ENCODE data around the gene HSF5.
"Not testable (repeated sequence)": the region's sequence is repeated elsewhere in the genome, so short reads cannot be mapped to it uniquely, and the experiment has no call there.

Gene HSF5

GRCh38 chr17:58506354-58507080 lies 18.3 kb upstream of the HSF5 start:
- Histone ChIP-seq H2BK120ac (ENCODE audit: insufficient read depth, low read length, poor library complexity) (no peak overlapping the region), H4K12ac (ENCODE audit: low read depth, low read length) (no peak overlapping the region), H3K4ac (ENCODE audit: low read depth, low read length) (no peak overlapping the region), H2AK5ac (ENCODE audit: low read length) (no peak overlapping the region), H3K4me3 (ENCODE audit: low read depth, low read length) (no peak overlapping the region), H4K91ac (ENCODE audit: low read depth, low read length) (no peak overlapping the region), H2BK12ac (ENCODE audit: low read length) (no peak overlapping the region), H3K9me3 (ENCODE audit: insufficient read depth, low read depth, low read length) (no peaks in the 10 kb centered on the region), H3K4me2 (ENCODE audit: low read length) (no peak overlapping the region), H2AFZ (ENCODE audit: insufficient read depth, low read length, poor library complexity) (no peak overlapping the region), H3K79me1 (ENCODE audit: low read length) (no peaks in the 10 kb centered on the region), H3K36me3 (ENCODE audit: control insufficient read depth in 1 of 2, insufficient read depth in 2 of 2, low read length in 2 of 2) (peaks cover 61 to 81% of the 10 kb centered on the region in 2 experiments), H3K14ac (ENCODE audit: low read length) (no peak overlapping the region), H3K4me1 (ENCODE audit: control insufficient read depth in 1 of 2, insufficient read depth in 2 of 2, low read length in 2 of 2) (no peaks in the 10 kb centered on the region), H3K9ac (ENCODE audit: low read length) (no peak overlapping the region), H3K79me2 (ENCODE audit: control insufficient read depth, insufficient read depth, low read length, poor library complexity) (no peaks in the 10 kb centered on the region), H3K27ac (ENCODE audit: low read depth, low read length) (no peak overlapping the region), H3K18ac (ENCODE audit: low read length) (no peak overlapping the region), H4K8ac (ENCODE audit: low read depth, low read length) (no peak overlapping the region), H2BK5ac (ENCODE audit: low read depth, low read length, poor library complexity) (no peak overlapping the region), H3K23ac (ENCODE audit: low read length) (no peak overlapping the region), H3K27me3 (ENCODE audit: insufficient read depth, low read length) (no peaks in the 10 kb centered on the region)
- DNase-seq = peak; percentile 8 to 54
- no CpG with 5 or more reads among the region's 7 CpGs for WGBS (ENCODE audit: extremely low coverage, insufficient coverage, insufficient read length)

GRCh38 chr17:58504826-58505351 lies 16.7 kb upstream of the HSF5 start:
- Histone ChIP-seq H2BK12ac (ENCODE audit: low read length) (no peak overlapping the region), H4K91ac (ENCODE audit: low read depth, low read length) (no peak overlapping the region), H3K9ac (ENCODE audit: low read length) (no peak overlapping the region), H2AK5ac (ENCODE audit: low read length) (no peak overlapping the region), H3K4me3 (ENCODE audit: low read depth, low read length) (no peak overlapping the region), H3K27ac (ENCODE audit: low read depth, low read length) (no peak overlapping the region), H4K12ac (ENCODE audit: low read depth, low read length) (no peak overlapping the region), H3K79me2 (ENCODE audit: control insufficient read depth, insufficient read depth, low read length, poor library complexity) (no peaks in the 10 kb centered on the region), H2AFZ (ENCODE audit: insufficient read depth, low read length, poor library complexity) (no peak overlapping the region), H2BK120ac (ENCODE audit: insufficient read depth, low read length, poor library complexity) (no peak overlapping the region), H2BK5ac (ENCODE audit: low read depth, low read length, poor library complexity) (no peak overlapping the region), H3K18ac (ENCODE audit: low read length) (no peak overlapping the region), H3K4ac (ENCODE audit: low read depth, low read length) (no peak overlapping the region), H3K4me2 (ENCODE audit: low read length) (no peak overlapping the region), H3K27me3 (ENCODE audit: insufficient read depth, low read length) (no peaks in the 10 kb centered on the region), H3K14ac (ENCODE audit: low read length) (no peak overlapping the region), H3K4me1 (ENCODE audit: control insufficient read depth in 1 of 2, insufficient read depth in 2 of 2, low read length in 2 of 2) (no peaks in the 10 kb centered on the region), H3K36me3 (ENCODE audit: control insufficient read depth in 1 of 2, insufficient read depth in 2 of 2, low read length in 2 of 2) (peaks cover 58 to 75% of the 10 kb centered on the region in 2 experiments), H3K23ac (ENCODE audit: low read length) (no peak overlapping the region), H3K9me3 (ENCODE audit: insufficient read depth, low read depth, low read length) (no peaks in the 10 kb centered on the region), H4K8ac (ENCODE audit: low read depth, low read length) (no peak overlapping the region), H3K79me1 (ENCODE audit: low read length) (no peaks in the 10 kb centered on the region)
- WGBS (ENCODE audit: extremely low coverage, insufficient coverage, insufficient read length) = no CpG with 5 or more reads among the region's 11 CpGs
- DNase-seq = no peak

DNA sequence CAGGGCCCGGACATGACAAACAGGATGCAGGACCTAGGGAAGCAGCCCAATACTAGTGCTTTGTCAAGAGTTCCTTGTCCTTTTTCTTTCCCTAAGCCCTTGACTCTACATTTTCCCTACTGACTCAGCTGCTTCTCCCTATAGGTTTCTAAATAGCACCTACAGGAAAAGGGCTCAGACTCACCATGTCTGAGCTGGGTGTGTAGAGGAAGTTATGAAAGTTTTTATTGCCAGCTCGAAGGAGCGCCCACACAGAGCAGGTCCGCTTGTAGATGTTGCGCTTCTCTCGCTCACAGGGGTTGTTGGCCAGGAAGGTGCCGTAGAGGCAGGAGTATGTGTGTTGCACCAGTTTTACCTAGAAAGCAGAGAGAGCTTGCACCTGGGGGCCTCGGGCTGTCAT lies 15.7 kb upstream of the HSF5 start:
- no peak overlapping the region for H3K18ac ChIP-seq (ENCODE audit: low read length)
- H4K8ac ChIP-seq (ENCODE audit: low read depth, low read length) = no peak overlapping the region

DNA sequence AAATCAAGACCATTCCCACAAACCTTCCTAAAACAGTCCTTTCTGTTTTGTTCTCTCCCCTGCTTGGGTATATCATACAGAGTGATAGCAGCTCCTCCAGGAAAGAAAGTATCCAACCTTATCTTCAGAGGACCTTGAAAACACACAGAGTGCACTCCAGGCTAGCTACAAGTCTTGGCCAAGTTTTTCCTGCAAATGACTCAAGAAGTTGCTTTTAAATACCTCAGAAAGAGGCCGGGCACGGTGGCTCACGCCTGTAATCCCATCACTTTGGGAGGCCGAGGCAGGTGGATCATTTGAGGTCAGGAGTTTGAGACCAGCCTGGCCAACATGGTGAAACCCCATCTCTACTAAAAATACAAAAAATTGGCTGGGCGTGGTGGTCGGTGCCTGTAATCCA lies 14.9 kb upstream of the HSF5 start:
- H3K4ac ChIP-seq (ENCODE audit: low read depth, low read length); H3K23ac ChIP-seq (ENCODE audit: low read length); H4K12ac ChIP-seq (ENCODE audit: low read depth, low read length); H3K4me2 ChIP-seq (ENCODE audit: low read length); H2AFZ ChIP-seq (ENCODE audit: insufficient read depth, low read length, poor library complexity); H3K18ac ChIP-seq (ENCODE audit: low read length); H2BK12ac ChIP-seq (ENCODE audit: low read length); H3K79me1 ChIP-seq (ENCODE audit: low read length); H3K14ac ChIP-seq (ENCODE audit: low read length); H3K4me1 ChIP-seq (ENCODE audit: control insufficient read depth in 1 of 2, insufficient read depth in 2 of 2, low read length in 2 of 2); H4K8ac ChIP-seq (ENCODE audit: low read depth, low read length); DNase-seq; H2BK120ac ChIP-seq (ENCODE audit: insufficient read depth, low read length, poor library complexity); H3K4me3 ChIP-seq (ENCODE audit: low read depth, low read length); H3K9me3 ChIP-seq (ENCODE audit: insufficient read depth, low read depth, low read length); H3K27ac ChIP-seq (ENCODE audit: low read depth, low read length); H3K79me2 ChIP-seq (ENCODE audit: control insufficient read depth, insufficient read depth, low read length, poor library complexity); H2AK5ac ChIP-seq (ENCODE audit: low read length); H3K27me3 ChIP-seq (ENCODE audit: insufficient read depth, low read length); H4K91ac ChIP-seq (ENCODE audit: low read depth, low read length); H2BK5ac ChIP-seq (ENCODE audit: low read depth, low read length, poor library complexity); H3K9ac ChIP-seq (ENCODE audit: low read length): not testable (repeated sequence)
- no CpG with 5 or more reads among the region's 6 CpGs for WGBS (ENCODE audit: extremely low coverage, insufficient coverage, insufficient read length)
- peaks cover 49 to 65% of the 10 kb centered on the region in 2 experiments for H3K36me3 ChIP-seq (ENCODE audit: control insufficient read depth in 1 of 2, insufficient read depth in 2 of 2, low read length in 2 of 2)

More for the DNA sequence above, 15.7 kb upstream of the HSF5 start:
- H2AFZ ChIP-seq (ENCODE audit: insufficient read depth, low read length, poor library complexity) = no peak overlapping the region
- no peak overlapping the region for H4K91ac ChIP-seq (ENCODE audit: low read depth, low read length)
- no peak overlapping the region for H3K4me2 ChIP-seq (ENCODE audit: low read length)
- no peak for DNase-seq
- H3K79me2 ChIP-seq (ENCODE audit: control insufficient read depth, insufficient read depth, low read length, poor library complexity) = no peaks in the 10 kb centered on the region
- H3K23ac ChIP-seq (ENCODE audit: low read length) = no peak overlapping the region
- H3K9me3 ChIP-seq (ENCODE audit: insufficient read depth, low read depth, low read length) = no peaks in the 10 kb centered on the region
- H3K27ac ChIP-seq (ENCODE audit: low read depth, low read length) = no peak overlapping the region
- H3K4me1 ChIP-seq (ENCODE audit: control insufficient read depth in 1 of 2, insufficient read depth in 2 of 2, low read length in 2 of 2) = no peaks in the 10 kb centered on the region
- H3K36me3 ChIP-seq (ENCODE audit: control insufficient read depth in 1 of 2, insufficient read depth in 2 of 2, low read length in 2 of 2) = peaks cover 56 to 69% of the 10 kb centered on the region in 2 experiments
- peak overlapping the region; percentile 53 for H3K4me3 ChIP-seq (ENCODE audit: low read depth, low read length)
- H3K79me1 ChIP-seq (ENCODE audit: low read length) = no peaks in the 10 kb centered on the region
- H2BK12ac ChIP-seq (ENCODE audit: low read length) = no peak overlapping the region
- H2AK5ac ChIP-seq (ENCODE audit: low read length) = no peak overlapping the region
- H2BK5ac ChIP-seq (ENCODE audit: low read depth, low read length, poor library complexity) = no peak overlapping the region
- H3K27me3 ChIP-seq (ENCODE audit: insufficient read depth, low read length) = no peaks in the 10 kb centered on the region
- H2BK120ac ChIP-seq (ENCODE audit: insufficient read depth, low read length, poor library complexity) = no peak overlapping the region
- no peak overlapping the region for H4K12ac ChIP-seq (ENCODE audit: low read depth, low read length)
- H3K4ac ChIP-seq (ENCODE audit: low read depth, low read length) = no peak overlapping the region
- no peak overlapping the region for H3K14ac ChIP-seq (ENCODE audit: low read length)
- no CpG with 5 or more reads among the region's 8 CpGs for WGBS (ENCODE audit: extremely low coverage, insufficient coverage, insufficient read length)
- no peak overlapping the region for H3K9ac ChIP-seq (ENCODE audit: low read length)

All from trophoblast cell (in vitro differentiated cells and primary cell).